NCI-H446 (cell line): Measurements from ENCODE around the gene NF2.
A peak's percentile ranks its signal among the peaks of the same experiment; 100 is the strongest.

ENCODE experiments used
- DNase-seq, 2 experiments: peaks; one replicate each; lab custom pipeline; 2025; lab: John Stamatoyannopoulos, UW

The NF2 gene

GRCh38 chr22:29668673-29669072 lies 65.2 kb downstream of the NF2 start:
- no peak for DNase-seq

GRCh38 chr22:29670626-29671025 lies 67.2 kb downstream of the NF2 start:
- no peak for DNase-seq

- no peak for DNase-seq
Measured at GRCh38 chr22:29673361-29674066, 70.1 kb downstream of the NF2 start.

- DNase-seq = no peak
Measured at GRCh38 chr22:29674121-29674520, 70.7 kb downstream of the NF2 start.

- DNase-seq = no peak
Measured at GRCh38 chr22:29679316-29679715, 75.9 kb downstream of the NF2 start.

- DNase-seq = no peak
Measured at GRCh38 chr22:29683536-29683935, 80.1 kb downstream of the NF2 start.

GRCh38 chr22:29684244-29684643 lies 80.8 kb downstream of the NF2 start:
- no peak for DNase-seq

GRCh38 chr22:29689206-29689879 lies 85.9 kb downstream of the NF2 start:
- no peak for DNase-seq

GRCh38 chr22:29689880-29690213 lies 86.4 kb downstream of the NF2 start:
- peak; percentile 36 to 72 for DNase-seq

- DNase-seq = peak in 1 of 2 experiments; percentile 41
Measured at GRCh38 chr22:29690476-29690875, 87.0 kb downstream of the NF2 start.

GRCh38 chr22:29691636-29692326 lies 88.3 kb downstream of the NF2 start:
- DNase-seq = no peak

GRCh38 chr22:29692327-29692640 lies 88.9 kb downstream of the NF2 start:
- peak; percentile 35 to 80 for DNase-seq

GRCh38 chr22:29693161-29693560 lies 89.7 kb downstream of the NF2 start:
- peak; percentile 49 to 75 for DNase-seq

GRCh38 chr22:29693671-29694070 lies 90.2 kb downstream of the NF2 start:
- DNase-seq = peak in 1 of 2 experiments; percentile 90

- DNase-seq = peak; percentile 95 to 98
Measured at GRCh38 chr22:29695129-29695926, 91.9 kb downstream of the NF2 start.

- peak in 1 of 2 experiments; percentile 33 for DNase-seq
Measured at GRCh38 chr22:29697853-29698598, 94.6 kb downstream of the NF2 start.

- peak; percentile 86 to 93 for DNase-seq
Measured at GRCh38 chr22:29700206-29700899, 96.9 kb downstream of the NF2 start.

- peak; percentile 86 to 93 for DNase-seq
Measured at GRCh38 chr22:29700900-29701154, 97.4 kb downstream of the NF2 start.

GRCh38 chr22:29701155-29701999 lies 97.9 kb downstream of the NF2 start:
- DNase-seq = peak in 1 of 2 experiments; percentile 52
